NCI-H345 (cell line): ENCODE measurements around the gene PRKCA.

ENCODE experiments used
- DNase-seq: peaks from one replicate; lab custom pipeline; 2025; lab: John Stamatoyannopoulos, UW

Gene PRKCA

GRCh38 chr17:66776999-66777688 is 474.7 kb downstream of the PRKCA start:
- no peak for DNase-seq

- peak; percentile 84 for DNase-seq
Observed at GRCh38 chr17:66777689-66778225, 475.3 kb downstream of the PRKCA start.

DNA sequence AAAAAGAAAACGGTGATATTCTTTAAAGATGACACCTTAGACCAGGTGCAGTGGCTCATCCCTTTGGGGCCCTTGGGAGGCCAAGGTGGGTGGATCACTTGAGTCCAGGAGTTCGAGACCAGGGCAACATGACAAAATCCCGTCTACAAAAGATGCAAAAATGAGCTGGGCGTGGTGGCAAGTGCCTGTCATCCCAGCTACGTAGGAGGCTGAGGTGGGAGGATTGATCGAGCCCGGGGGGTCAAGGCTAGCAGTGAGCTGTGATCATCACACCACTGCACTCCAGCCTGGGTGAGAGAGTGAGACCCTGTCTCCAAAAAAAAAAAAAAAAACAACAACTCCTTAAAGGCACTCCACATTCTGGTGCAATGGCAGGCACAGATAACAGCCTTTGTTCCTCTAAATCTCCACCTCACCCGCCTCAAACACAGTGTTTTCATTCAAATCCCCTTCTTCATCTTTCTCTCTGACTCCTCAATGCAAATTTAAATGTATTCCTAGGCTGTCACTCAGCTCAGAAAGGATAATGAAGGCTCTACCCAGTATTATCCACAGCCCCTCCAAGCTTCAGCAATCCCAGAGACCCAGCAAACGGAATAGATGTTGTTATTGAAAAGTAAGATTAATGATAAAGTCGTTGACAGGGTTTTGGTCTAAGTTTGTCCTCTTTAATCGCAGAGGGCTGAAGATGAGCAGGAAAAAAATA is 476.3 kb downstream of the PRKCA start:
- no peak for DNase-seq

- DNase-seq, result no peak
Observed at GRCh38 chr17:66779237-66779606, 476.8 kb downstream of the PRKCA start.

DNA sequence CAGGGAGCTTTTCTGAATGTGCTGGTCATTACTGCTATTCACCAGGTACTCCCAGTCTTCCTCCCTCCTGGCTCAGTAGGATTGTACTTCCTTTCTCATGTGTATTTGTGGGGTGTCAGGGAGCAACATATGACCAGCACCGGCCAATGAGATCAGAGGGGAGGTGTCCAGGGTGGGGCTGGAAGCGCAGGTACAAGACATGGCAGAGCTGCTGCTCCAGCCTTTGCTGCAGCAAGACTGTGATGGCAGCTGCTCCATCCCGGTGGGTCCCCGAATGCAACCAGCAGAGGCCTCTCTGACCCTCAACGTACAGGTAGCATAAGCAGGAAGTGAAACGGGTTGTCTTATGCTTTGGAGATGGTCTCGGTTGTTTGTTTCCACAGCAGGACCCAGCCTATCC is 478.7 kb downstream of the PRKCA start:
- DNase-seq, result no peak

DNA sequence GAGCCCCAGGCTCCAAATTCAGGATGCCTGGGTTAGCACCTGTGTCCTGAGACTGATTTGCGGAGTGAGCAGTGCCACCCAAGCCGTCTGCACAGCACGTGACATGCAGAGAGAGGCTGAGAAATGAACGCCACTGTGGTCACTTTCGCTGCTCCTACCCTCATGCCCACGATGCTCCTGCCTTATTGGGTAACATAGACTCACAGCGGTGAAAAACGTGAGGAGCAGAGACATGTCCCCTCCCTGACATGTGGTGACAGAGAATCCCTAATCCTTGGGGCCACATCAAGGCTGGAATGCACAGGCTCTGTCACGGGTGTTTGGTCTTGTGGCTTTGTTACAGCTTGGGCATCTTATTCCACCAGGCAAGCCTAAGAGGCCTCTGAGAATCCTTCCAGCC is 480.4 kb downstream of the PRKCA start:
- no peak for DNase-seq

DNA sequence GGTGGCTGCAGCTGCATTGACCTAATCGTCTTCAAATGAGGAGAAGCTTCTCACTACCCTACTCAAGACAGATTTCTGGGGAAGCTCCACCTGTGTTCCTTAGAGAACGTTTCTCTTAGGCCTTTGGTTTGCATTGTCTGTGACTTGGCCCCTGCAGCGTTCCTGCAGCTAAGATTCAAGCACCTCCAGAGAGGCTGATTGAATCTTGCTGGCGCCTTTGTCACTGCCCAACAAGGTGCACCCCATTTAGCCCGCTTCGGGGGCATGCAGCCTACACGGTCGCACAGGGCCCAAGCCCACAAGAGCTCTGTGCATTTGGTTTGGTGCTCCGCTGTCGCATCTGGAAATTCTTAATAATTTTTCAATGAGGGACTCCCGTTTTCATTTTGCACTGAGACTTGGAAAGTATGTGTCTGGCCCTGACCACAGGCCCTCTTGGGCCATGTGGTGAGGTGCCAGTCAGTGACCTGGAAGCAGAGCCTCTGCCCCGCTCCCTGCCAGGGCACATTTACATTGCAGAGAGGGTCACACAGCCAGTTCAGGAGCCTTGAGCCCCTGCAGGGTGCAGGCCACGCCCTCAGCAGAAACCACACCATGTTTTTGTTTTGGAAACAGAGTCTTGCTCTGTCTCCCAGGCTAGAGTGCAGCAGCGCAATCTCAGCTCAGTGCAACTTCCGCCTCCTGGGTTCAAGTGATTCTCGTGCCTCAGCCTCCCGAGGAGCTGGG is 481.4 kb downstream of the PRKCA start:
- DNase-seq, result no peak

DNA sequence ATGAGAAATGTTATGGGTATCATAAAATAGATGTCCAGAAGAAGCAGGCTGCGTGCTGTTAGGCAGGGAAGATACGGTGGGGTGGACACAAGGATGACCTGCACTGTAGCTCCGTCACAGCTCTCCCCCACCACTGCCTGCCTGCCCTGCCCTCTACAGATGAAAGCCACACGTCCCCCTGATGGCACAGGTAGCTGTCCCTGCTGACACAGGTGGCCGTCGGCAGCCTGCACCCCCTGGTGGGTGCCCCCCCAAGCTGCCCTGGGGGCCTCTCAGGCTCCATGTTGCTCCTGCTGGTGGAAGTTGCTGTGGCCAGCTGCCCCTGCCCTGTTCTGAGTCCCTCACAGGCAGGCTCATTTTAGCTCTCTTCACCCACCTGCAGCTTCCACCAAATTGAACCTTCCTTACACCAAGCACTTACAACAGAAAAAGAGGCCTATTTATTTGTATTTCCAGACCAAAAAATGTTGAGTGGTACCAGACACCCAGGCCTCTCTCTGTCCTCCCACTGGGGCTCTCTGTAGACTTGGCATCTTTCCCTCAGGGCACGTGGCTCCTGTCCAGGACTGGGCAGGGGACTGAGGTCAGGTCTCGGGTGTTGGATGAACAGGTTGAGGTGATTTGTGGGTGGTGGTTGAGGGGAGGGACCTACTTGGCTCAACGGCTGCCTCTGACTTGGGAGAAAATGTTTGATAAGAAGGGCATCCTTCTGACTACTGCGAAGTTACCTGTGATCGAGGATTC is 482.4 kb downstream of the PRKCA start:
- DNase-seq, result no peak

- DNase-seq, result no peak
Observed at GRCh38 chr17:66786107-66786506, 483.7 kb downstream of the PRKCA start.

DNA sequence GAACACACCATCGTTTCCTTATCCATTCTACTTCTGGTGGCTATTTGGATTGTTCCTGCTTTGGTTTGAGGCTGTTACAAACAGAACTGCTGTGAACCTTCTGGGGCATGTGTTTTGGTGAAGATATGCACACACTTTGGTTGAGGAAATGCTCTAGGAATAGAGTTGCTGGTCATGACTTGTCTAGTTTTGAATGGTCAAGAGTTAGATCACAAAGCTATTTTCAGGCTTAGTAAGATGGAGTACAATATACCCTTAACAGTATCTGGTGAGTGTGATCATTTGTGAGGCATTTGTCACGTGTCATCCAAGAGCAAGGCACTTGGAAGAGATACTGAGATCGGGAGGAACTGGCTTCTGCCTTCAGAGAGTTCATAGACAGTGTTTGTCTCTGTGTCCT is 485.5 kb downstream of the PRKCA start:
- DNase-seq, result no peak

DNA sequence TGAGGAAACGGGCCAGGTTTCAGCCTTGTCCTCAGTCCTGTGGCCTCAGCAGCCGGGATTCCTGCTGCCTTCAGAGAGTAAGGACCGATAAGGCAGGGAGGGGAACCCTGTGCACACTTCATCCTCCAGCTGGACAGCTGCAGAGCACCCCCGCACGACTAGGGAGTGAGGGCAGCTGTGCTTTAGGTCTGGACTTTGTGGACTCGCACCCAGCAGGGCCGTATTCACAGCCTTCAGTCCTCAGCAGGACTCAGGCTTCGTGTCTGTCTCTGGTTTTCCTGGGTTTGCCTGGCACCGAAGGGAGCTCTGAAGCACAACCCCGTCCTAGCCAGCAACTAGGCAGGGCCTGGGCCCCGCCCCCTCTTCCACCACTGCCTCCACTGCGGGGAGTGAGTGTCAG is 486.7 kb downstream of the PRKCA start:
- no peak for DNase-seq

DNA sequence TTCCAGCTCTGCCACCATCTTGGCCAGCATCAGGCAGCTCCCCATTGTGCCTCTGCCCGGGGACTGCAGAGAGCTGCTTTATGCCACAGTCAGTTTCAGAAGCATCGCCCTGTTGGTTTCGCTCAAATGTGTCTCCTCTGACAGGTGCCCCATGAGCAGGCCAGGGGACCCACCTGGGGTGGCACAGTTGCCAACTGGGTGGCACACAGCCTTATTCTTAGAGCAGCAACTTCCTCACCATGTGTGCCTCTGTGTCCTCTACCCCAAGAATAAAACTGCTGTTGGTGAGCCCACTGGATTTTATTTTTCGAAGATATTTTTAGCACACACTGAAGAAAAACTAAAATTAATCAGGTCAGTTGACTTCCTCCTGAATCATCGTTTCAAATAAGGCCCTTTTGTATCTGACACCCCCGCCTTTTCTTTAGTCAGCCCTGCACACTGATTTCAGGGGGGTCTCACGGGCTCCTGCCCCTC is 487.6 kb downstream of the PRKCA start:
- no peak for DNase-seq

DNA sequence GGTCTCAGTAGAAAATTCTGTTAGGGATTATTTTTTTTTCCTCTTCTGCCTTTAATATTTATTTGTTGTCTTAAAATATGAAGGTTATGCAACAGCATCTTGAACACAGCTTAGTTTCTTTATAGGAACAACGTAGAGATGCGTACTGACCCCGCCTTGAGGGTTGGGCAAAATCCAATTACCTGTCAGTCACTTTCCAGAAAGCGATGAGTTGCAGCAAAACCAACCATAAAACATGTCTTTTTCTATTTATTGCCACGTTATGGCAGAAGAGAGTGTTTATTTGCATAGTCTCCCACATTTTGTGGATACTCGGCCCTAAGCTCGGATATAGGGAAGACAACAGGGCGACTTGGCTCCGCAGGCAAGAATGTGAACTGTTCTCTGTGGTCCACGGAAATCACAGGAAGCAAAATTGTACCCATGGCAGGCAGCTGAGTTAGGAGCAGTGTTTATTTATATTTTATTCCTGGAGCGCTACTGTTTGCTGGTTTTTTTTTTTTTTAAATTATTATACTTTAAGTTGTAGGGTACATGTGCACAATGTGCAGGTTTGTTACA is 488.2 kb downstream of the PRKCA start:
- no peak for DNase-seq

DNA sequence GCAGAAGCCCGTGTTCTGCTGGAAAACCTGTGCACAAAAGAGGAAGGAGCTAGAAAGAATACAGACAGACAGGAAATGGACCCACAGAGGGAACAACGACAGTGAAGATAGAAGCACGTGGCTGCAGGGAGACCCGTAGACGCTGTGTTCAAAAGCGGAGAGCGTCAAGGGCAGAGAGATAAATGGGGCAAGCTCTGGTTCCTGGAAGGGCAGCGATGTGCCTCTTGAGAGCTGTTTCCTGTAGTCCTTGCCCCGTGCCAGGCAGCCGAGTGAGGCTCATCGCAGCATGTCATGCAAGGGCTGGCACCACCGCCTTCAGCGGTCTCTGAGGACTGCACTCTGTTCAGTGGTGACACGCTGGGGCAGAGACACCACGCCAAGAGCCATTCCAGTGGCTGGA is 488.9 kb downstream of the PRKCA start:
- no peak for DNase-seq

DNA sequence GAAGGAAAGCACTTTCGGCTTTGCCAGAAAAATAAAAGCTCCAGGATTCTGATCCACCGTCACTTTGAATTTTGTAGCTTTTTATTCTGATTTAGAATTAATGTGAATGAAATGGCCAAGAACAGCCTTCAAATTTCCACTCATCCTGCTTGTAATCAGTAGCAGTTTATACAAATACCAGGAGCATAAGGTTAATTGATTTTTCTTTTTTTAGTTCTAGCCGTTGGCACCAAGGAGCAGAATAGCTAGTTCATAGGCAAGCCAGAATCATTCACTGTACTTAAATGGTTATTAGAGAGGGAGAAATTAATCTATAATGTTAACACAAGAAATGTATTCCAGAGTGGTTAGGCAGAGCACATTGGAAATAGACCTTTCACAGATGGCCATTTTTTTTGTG is 491.4 kb downstream of the PRKCA start:
- no peak for DNase-seq

DNA sequence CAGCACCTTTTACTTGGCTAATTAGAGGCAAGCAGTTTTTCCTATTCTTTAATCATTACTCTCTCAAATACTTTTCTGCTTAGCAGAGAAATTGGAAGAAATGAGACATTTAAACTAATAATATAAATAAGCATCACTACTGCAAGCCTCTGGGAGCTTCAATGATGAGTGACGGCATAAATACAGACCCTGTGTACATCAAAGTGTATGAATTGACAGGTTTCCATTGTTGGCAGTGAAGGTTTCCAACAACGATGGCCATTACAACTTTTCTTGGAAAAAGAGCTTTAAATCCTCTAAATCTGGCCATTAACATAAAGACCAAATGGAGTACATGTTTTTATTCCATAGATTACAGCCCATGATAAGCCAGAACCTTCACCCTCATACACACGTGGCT is 493.1 kb downstream of the PRKCA start:
- DNase-seq, result no peak

- DNase-seq, result no peak
Observed at GRCh38 chr17:66799849-66800537, 497.6 kb downstream of the PRKCA start.

GRCh38 chr17:66803474-66803951 is 501.1 kb downstream of the PRKCA start:
- DNase-seq, result no peak

GRCh38 chr17:66805567-66805966 is 503.2 kb downstream of the PRKCA start:
- DNase-seq, result no peak

GRCh38 chr17:66807182-66807581 is 504.8 kb downstream of the PRKCA start:
- peak; percentile 10 for DNase-seq

- no peak for DNase-seq
Observed at GRCh38 chr17:66809408-66809807, 507.0 kb downstream of the PRKCA start.
